NCI-H1417 treated with DMSO at 0.1 percent for 48 hours (cell line): ENCODE data around the gene HTD2.

Experiments used
- DNase-seq: peaks from one replicate; lab custom pipeline; 2025; lab: John Stamatoyannopoulos, UW

HTD2 gene

GRCh38 chr3:58292866-58293265, 13.5 kb upstream of the HTD2 start:
- no peak for DNase-seq

GRCh38 chr3:58293516-58293915, 12.8 kb upstream of the HTD2 start:
- no peak for DNase-seq

GRCh38 chr3:58296269-58296668, 10.1 kb upstream of the HTD2 start:
- no peak for DNase-seq

- no peak for DNase-seq
These were observed 9.5 kb upstream of the HTD2 start for GRCh38 chr3:58296843-58297242.

- DNase-seq: no peak
These were observed 8.1 kb upstream of the HTD2 start for GRCh38 chr3:58298190-58298589.

GRCh38 chr3:58299075-58299474, 7.2 kb upstream of the HTD2 start:
- no peak for DNase-seq

GRCh38 chr3:58299839-58300516, 6.3 kb upstream of the HTD2 start:
- no peak for DNase-seq

GRCh38 chr3:58307639-58308215, 1.4 kb downstream of the HTD2 start:
- no peak for DNase-seq

- DNase-seq: no peak
These were observed 2.4 kb downstream of the HTD2 start for GRCh38 chr3:58308728-58309127.

GRCh38 chr3:58317811-58318210, 11.5 kb downstream of the HTD2 start:
- DNase-seq: no peak

- no peak for DNase-seq
These were observed 15.5 kb downstream of the HTD2 start for GRCh38 chr3:58321791-58322190.

GRCh38 chr3:58322793-58323192, 16.5 kb downstream of the HTD2 start:
- DNase-seq: no peak

- no peak for DNase-seq
These were observed 17.4 kb downstream of the HTD2 start for GRCh38 chr3:58323529-58324390.

GRCh38 chr3:58324391-58325390, 18.4 kb downstream of the HTD2 start:
- DNase-seq: no peak

GRCh38 chr3:58325525-58325992, 19.2 kb downstream of the HTD2 start:
- no peak for DNase-seq

GRCh38 chr3:58326267-58326900, 20.1 kb downstream of the HTD2 start:
- no peak for DNase-seq

GRCh38 chr3:58329150-58329921, 23.0 kb downstream of the HTD2 start:
- no peak for DNase-seq

- no peak for DNase-seq
These were observed 23.6 kb downstream of the HTD2 start for GRCh38 chr3:58329922-58330413.

GRCh38 chr3:58331593-58332152, 25.4 kb downstream of the HTD2 start:
- no peak for DNase-seq
